ENCODE data around the gene UBE2Q1.
A peak's percentile ranks its signal among the peaks of the same experiment; 100 is the strongest.
"Not testable (repeated sequence)": the region's sequence is repeated elsewhere in the genome, so short reads cannot be mapped to it uniquely, and the experiment has no call there.

Gene UBE2Q1

DNA sequence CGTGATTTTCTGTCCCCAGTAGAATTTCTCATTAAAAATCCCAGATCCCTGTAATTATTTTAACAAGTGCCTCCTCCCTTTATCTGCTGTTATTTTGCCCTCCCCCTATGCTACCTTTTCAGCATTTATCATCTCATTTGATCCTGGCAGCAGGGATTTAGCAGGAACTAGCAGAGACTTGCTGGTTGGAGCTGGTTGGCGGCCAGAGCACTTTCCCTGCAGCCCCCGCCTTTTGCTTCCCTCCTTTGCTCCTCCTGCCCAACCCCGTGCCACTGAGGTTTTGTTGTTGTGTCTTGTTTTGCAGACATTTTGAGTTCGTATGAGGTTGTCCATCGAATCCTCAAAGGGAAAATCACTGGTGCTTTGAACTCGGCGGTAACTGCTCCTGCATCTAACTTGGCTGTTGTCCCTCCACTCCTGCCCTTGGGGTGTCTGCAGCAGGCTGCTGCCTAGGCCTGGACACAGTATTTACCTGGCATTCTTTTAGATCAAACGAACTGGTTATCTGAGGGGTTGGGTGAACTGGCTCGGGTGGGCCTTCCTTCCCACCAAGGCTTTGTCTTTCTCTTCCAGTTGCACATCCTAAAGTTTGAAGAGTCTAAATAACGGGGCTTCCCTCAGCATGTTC lies 11.2 kb downstream of the UBE2Q1 start:
- H3K9me3 Mint-ChIP-seq: no peaks in the 10 kb centered on the region
- peak overlapping the region; percentile 14 for H3K27ac Mint-ChIP-seq
- peaks cover 7% of the 10 kb centered on the region for H3K36me3 Mint-ChIP-seq
- no peaks in the 10 kb centered on the region for H3K27me3 Mint-ChIP-seq
- no peak overlapping the region for H3K4me3 Mint-ChIP-seq
- peaks cover 27% of the 10 kb centered on the region for H3K4me1 Mint-ChIP-seq

DNA sequence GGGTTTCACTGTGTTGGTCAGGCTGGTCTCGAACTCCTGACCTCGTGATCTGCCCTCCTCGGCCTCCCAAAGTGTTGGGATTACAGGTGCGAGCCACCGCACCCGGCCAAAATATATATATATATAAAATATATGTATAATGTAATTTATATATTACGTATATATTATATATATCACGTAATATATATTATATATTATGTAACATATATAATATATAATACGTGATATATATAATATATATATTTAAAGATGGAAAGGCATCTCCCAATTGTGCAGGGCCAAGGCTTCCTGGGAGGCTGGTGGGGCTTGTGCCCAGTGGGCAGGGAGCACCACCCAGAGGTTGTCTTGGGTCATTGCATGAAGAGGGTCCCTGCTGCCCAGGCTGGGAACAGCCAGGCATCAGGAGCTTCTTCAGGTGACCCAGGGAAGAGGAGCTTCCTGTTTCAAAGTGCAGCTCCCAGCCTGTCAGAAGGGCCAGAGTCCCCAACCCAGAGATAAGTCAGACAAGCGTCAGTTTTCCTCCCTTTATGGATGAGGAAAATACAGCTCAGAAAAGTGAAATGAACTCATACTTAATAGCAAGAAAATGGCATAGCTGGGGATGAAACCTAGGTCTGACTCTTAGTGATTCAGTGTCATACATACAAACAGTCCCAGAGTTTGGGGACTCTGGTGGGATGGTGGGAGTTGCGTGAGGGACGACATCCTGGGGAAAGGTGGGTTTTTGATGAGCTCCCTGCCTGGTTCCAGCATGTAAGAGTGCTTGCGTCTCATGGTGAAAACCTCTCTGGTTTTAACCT lies 12.0 kb downstream of the UBE2Q1 start:
- Mint-ChIP-seq H3K36me3 (peaks cover 5% of the 10 kb centered on the region), H3K4me1 (peaks cover 27% of the 10 kb centered on the region), H3K4me3 (no peak overlapping the region), H3K27ac (no peak overlapping the region), H3K27me3 (no peaks in the 10 kb centered on the region), H3K9me3 (no peaks in the 10 kb centered on the region)

DNA sequence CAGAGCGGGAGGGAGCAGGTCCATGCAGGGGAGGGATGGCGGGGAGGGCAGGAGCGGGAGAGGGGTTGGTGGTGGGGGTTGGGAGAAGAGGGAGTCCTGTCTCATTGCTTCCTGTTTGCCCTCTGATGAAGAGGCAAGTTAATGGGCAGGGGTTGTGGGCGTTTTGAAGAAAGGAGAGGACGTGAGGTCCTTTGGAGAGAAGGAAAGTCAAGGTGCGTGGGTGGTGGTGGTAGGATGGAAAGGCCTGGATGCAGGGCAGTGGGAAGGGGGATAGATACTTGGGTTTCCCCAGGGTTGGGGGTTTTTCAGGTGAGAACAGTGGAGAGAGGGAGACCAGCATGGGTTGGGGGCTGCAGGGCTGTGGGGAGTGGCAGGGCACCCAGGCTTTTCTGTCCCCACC lies 17.2 kb downstream of the UBE2Q1 start:
- H3K27me3 Mint-ChIP-seq: peaks cover 1% of the 10 kb centered on the region

DNA sequence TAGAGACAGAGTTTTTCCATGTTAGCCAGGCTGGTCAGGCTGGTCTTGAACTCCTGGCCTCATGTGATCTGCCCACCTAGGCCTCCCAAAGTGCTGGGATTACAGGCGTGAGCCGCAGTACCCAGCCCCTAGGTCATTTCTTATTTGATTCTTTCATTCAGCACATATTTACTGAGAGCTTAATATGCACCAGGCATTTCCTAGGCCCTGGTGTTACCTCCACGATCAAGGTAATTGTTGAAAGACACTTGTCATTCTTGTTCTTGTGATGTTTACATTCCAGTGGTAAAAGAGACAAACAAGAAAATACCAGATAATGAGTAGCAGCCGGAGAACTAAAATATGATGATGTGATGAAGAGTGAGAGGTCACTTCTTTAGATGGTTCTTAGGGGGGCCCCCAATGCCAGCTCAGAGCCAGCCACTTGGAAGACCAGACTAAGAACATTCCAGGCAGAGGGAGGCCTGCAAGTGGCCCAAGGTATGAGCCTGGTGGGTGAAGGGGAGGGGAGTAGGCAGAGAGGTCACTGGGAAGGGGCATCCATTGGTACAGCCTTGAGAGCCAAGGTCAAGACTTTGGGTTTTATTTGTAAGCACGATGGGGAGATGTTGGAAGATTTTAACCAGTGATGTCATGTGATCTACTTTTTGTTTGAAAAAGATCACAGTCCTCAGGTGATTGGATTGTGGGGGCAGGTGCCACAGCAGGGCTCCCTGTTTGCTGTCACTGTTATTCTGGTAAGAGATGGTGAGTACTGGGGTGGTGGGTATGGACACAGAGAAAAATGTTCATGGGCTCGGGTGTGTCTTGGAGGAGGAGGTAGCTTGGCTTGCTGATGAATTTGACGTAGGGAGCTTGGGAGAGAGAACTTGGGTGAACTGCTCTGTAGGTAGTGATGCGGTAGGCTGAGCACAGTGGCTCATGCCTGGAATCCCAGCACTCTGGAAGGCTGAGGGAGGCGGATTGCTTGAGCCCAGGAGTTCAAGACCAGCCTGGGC lies 18.7 kb downstream of the UBE2Q1 start:
- H3K27ac Mint-ChIP-seq: no peak overlapping the region
- H3K4me3 Mint-ChIP-seq: no peak overlapping the region
- H3K4me1 Mint-ChIP-seq: no peaks in the 10 kb centered on the region
- no peaks in the 10 kb centered on the region for H3K36me3 Mint-ChIP-seq
- H3K27me3 Mint-ChIP-seq: peaks cover 1% of the 10 kb centered on the region
- H3K9me3 Mint-ChIP-seq: no peaks in the 10 kb centered on the region

More for the DNA sequence above, 17.2 kb downstream of the UBE2Q1 start:
- Mint-ChIP-seq H3K27ac (no peak overlapping the region), H3K4me3 (no peak overlapping the region), H3K4me1 (no peaks in the 10 kb centered on the region), H3K36me3 (no peaks in the 10 kb centered on the region), H3K9me3 (no peaks in the 10 kb centered on the region)

DNA sequence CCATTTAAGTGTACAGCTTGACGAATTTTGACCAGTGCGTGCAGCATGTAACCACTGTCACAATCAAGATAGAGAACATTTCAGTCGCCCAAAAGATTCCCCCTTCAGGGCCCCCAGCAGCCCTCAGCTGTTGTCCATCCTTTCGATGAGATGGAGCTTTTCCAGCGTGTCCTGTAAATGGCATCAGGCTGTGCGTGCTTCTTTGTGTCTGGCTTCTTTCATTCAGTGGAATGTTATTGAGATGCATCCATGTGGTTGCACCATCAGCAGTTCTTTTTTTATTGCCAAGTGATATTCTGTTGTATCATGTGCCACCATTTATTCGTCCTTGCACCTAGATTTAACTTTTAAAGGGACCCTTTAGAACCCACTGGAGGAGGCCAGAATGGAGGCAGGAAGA lies 21.9 kb downstream of the UBE2Q1 start:
- H3K36me3 Mint-ChIP-seq: no peaks in the 10 kb centered on the region
- H3K4me1 Mint-ChIP-seq: no peaks in the 10 kb centered on the region
- no peak overlapping the region for H3K4me3 Mint-ChIP-seq
- H3K27me3 Mint-ChIP-seq: peaks cover 3% of the 10 kb centered on the region
- no peaks in the 10 kb centered on the region for H3K9me3 Mint-ChIP-seq
- H3K27ac Mint-ChIP-seq: no peak overlapping the region

DNA sequence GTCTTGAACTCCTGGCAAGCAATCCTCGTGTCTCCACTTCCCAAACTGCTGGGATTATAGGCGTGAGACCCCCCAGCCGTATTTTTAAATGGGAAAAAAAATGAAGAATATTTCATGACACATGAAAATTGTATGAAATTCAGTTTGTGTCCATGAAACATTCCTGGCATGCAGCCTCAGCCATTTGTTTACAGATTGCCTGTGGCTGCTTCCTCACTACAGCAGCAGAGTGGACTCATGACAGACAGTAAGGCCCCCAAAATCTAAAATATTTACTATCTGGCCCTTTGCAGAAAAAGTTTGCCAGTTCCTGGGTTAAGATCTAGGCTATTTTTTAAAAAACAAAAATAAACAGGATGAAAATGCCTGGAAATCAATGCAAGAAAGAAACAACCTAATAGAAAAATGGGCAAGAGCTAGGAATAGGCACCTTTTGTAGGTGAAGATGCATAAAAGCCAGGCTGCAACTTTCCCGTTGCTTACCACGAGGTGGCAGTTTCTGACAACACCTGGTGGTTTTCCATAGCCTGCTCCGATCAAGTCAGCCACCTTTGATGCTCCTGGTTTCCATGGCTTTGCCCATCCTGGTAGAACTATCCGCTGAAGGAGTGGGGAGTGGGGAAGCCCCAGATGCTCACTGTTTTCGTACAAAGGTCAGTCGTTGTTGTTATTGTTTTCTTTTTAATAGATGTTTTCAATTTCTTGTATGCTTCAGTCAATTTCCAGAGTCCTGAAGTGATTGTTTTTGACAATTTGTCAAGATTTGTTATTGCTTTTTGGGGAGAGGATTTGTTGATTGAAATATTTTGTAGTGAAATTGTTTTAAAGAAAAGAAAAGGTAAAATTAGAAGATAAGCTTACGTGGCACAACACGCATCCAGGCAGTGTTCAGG lies 24.3 kb downstream of the UBE2Q1 start:
- H3K4me3 Mint-ChIP-seq: no peak overlapping the region
- H3K27me3 Mint-ChIP-seq: peaks cover 2% of the 10 kb centered on the region
- H3K27ac Mint-ChIP-seq: no peak overlapping the region
- H3K9me3 Mint-ChIP-seq: no peaks in the 10 kb centered on the region
- no peaks in the 10 kb centered on the region for H3K36me3 Mint-ChIP-seq
- H3K4me1 Mint-ChIP-seq: no peaks in the 10 kb centered on the region

DNA sequence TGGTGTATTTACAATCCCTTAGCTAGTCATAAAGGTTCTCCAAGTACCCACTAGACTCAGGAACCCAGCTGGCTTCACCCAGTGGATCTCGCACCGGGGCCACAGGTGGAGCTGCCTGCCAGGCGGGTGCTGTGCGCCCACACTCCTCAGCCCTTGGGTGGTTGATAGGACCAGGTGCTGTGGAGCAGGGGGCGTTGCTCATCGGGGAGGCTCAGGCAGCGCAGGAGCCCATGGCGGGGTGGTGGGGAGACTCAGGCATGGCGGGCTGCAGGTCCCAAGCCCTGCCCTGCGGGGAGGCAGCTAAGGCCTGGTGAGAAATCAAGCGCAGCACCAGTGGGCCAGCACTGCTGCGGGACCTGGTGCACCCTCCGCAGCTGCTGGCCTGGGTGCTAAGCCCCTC lies 26.5 kb downstream of the UBE2Q1 start:
- not testable (repeated sequence) for H3K36me3 Mint-ChIP-seq, H3K4me1 Mint-ChIP-seq, H3K9me3 Mint-ChIP-seq, H3K27me3 Mint-ChIP-seq, H3K27ac Mint-ChIP-seq, H3K4me3 Mint-ChIP-seq

DNA sequence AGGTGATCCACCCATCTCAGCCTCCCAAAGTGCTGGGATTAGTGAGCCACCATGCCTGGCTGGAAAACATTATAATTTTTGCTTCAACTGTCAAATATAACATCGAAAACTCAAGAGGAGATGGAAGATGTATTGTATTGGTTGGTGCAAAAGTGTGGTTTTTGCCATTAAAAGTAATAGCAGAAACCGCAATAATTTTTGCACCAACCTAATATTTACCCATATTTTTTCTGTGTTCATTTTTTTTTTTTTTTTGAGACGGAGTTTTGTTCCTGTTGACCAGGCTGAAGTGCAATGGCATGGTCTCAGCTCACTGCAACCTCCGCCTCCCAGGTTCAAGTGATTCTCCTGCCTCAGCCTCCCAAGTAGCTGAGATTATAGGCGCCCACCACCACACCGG lies 29.2 kb downstream of the UBE2Q1 start:
- no peaks in the 10 kb centered on the region for H3K27me3 Mint-ChIP-seq
- no peaks in the 10 kb centered on the region for H3K36me3 Mint-ChIP-seq
- no peaks in the 10 kb centered on the region for H3K9me3 Mint-ChIP-seq
- no peaks in the 10 kb centered on the region for H3K4me1 Mint-ChIP-seq
- H3K4me3 Mint-ChIP-seq: no peak overlapping the region
- H3K27ac Mint-ChIP-seq: no peak overlapping the region

DNA sequence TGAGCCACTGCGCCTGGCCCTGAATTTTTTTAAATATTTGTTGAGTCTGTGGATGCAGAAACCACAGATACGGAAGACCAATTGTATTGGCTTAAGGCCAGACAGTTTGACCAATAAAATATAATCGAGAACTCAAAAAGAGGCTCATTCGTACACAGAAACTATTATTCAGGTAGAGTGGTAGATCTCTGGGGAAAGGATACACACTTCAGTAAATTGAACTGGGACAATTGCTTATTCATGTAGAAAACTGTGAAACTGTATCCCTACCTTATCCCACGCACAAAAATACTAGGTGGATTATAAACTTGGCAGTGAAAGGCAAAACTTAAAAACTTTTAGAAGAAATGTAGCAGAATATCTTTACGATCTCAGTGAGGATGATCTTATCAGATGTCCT lies 31.3 kb downstream of the UBE2Q1 start:
- no peaks in the 10 kb centered on the region for H3K27me3 Mint-ChIP-seq
- no peak overlapping the region for H3K4me3 Mint-ChIP-seq
- H3K4me1 Mint-ChIP-seq: no peaks in the 10 kb centered on the region
- no peak overlapping the region for H3K27ac Mint-ChIP-seq
- H3K36me3 Mint-ChIP-seq: no peaks in the 10 kb centered on the region
- H3K9me3 Mint-ChIP-seq: no peaks in the 10 kb centered on the region

DNA sequence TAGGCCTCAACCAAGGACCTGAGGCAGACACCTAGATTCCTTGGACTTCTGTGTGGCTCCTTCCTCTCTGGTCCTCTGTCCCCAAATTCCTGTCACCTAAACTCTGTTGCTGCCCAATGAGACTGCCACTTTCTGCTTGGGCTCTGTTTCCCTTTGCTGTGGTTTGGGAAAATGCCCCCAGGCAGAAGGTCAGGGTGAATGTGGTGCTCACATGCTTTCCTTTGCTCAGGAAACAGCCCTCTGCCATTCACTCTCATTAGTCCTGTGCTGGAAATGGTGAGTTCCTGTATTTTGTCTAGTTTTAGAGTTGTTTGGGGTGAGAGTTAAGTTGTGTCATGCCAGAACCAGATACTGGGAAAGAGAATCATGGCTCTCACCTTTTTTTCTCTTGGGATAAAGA lies 33.6 kb downstream of the UBE2Q1 start:
- H3K27me3 Mint-ChIP-seq: no peaks in the 10 kb centered on the region
- no peaks in the 10 kb centered on the region for H3K36me3 Mint-ChIP-seq
- H3K27ac Mint-ChIP-seq: no peak overlapping the region
- H3K4me3 Mint-ChIP-seq: no peak overlapping the region
- H3K9me3 Mint-ChIP-seq: no peaks in the 10 kb centered on the region
- no peaks in the 10 kb centered on the region for H3K4me1 Mint-ChIP-seq

DNA sequence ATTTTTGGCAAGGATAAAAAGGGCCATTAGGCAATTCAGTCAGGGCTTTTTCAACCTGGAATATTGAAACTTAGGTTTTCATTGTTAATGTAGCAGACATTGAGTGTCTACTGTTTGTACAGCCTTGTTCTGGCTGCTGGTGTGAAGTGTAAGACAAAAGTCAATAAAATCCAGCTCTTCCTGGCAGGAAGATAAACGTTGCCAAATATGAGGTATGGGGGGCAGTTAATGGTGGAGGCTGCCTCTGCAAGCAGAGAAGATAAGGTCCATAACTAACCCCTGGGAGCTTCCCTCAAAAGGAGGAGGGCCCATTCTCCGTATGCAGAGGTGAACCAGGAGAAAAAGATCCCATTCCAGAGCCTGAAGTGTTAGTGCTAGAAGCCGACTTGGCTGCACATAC lies 36.8 kb downstream of the UBE2Q1 start:
- H3K4me3 Mint-ChIP-seq: no peak overlapping the region

DNA sequence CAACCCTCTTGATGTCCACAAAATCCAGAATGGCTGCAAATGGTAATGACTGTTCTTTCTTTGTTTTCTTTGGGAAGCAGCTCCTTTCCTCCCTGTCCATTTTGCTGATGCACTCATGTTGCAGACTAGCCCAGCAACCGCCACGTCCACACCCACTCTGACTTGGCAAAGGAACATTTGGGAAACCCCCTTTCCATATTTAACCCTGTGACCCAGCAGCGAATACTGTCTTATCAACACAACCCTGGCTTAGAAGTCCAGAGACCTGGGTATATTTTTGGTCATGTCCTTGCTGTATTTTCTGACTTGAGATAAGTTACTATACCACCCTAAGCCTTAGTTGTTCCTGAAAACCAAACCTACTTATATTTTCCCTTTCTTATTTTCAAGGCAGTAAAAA lies 38.1 kb downstream of the UBE2Q1 start:
- Mint-ChIP-seq H3K4me3 (no peak overlapping the region), H3K36me3 (no peaks in the 10 kb centered on the region), H3K4me1 (no peaks in the 10 kb centered on the region), H3K27ac (no peak overlapping the region), H3K9me3 (no peaks in the 10 kb centered on the region), H3K27me3 (no peaks in the 10 kb centered on the region)

More for the DNA sequence above, 36.8 kb downstream of the UBE2Q1 start:
- Mint-ChIP-seq H3K27me3 (no peaks in the 10 kb centered on the region), H3K36me3 (no peaks in the 10 kb centered on the region), H3K4me1 (no peaks in the 10 kb centered on the region), H3K27ac (no peak overlapping the region), H3K9me3 (no peaks in the 10 kb centered on the region)

DNA sequence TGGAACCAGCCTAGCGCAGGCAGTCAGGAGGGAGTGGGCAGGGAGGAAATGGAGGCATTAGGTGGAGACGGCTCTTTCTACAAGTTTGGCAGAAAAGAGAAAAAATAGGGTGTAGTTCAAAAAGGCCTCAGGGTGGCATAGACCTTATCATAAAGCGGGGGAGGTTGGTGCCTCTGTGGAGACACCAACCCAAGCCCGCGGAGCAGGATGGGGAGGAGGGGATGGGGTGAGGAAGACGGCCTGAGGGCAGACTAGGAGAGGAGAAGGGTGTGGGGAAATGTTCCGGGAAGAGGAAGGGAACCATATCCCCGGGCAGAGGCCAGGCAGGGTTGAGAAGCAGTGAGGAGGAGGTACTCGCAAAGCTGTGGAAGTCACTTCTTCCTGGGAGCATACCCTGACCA lies 38.9 kb downstream of the UBE2Q1 start:
- no peaks in the 10 kb centered on the region for H3K9me3 Mint-ChIP-seq
- no peaks in the 10 kb centered on the region for H3K36me3 Mint-ChIP-seq
- H3K4me1 Mint-ChIP-seq: no peaks in the 10 kb centered on the region
- H3K27ac Mint-ChIP-seq: no peak overlapping the region
- no peak overlapping the region for H3K4me3 Mint-ChIP-seq
- no peaks in the 10 kb centered on the region for H3K27me3 Mint-ChIP-seq

DNA sequence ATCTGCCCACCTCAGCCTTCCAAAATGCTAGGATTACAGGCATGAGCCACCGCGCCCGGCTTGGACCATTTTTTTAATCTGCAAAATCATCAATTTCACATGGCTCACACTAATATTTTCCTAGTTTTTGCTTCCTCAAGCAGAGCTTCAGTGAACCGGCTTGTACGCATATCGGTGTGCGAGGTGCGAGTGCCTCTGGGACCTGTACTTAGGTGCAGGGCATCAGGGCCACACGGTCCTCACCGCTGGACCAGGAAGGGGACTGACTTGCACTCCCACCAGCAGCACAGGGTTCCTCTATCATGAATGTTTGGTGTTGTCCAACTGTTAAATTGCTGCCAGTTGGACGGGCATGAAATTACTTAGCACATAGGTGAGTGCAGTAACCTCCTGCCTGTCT lies 40.8 kb downstream of the UBE2Q1 start:
- no peak overlapping the region for H3K4me3 Mint-ChIP-seq
- no peaks in the 10 kb centered on the region for H3K27me3 Mint-ChIP-seq
- H3K36me3 Mint-ChIP-seq: no peaks in the 10 kb centered on the region
- no peaks in the 10 kb centered on the region for H3K4me1 Mint-ChIP-seq
- no peak overlapping the region for H3K27ac Mint-ChIP-seq
- H3K9me3 Mint-ChIP-seq: no peaks in the 10 kb centered on the region

DNA sequence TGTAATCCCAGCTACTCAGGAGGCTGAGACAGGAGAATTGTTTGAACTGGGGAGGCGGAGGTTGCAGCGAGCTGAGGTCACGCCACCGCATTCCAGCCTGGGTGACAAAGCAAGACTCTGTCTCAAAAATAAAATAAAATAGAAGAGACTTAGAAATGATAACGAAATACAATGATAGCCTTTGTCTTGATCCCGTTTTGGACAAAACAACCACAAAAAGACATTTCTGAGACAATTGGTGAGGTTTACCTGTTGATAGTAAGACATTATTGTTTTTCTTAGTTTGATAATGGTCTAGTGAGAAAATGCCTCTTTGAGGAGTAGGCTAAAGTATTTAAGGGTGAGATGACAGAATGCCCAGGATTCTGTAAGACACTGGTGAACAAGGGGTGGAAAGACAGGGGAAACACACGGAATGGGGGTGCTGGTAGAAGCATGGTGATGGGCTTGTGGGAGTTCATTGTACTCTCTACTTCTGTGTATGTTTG lies 44.4 kb downstream of the UBE2Q1 start:
- Mint-ChIP-seq H3K36me3 (no peaks in the 10 kb centered on the region), H3K27me3 (no peaks in the 10 kb centered on the region), H3K9me3 (no peaks in the 10 kb centered on the region), H3K4me3 (no peak overlapping the region), H3K4me1 (no peaks in the 10 kb centered on the region), H3K27ac (no peak overlapping the region)
